Stimulated activated CD8-positive, alpha-beta memory T cell treated with anti-CD3 and anti-CD28 coated beads, Interleukin-2, amount 100 ng/mL, for 1 hour (primary cell): ENCODE measurements around the gene MICAL1.
"Not testable (repeated sequence)": the region's sequence is repeated elsewhere in the genome, so short reads cannot be mapped to it uniquely, and the experiment has no call there.

Source experiments
- DNase-seq, 2 donors: peaks; one replicate each; pipeline ENCODE4 v3.0.0-alpha.2; 2020; ENCODE audit warnings: low read depth in 2 of 2

The MICAL1 gene

GRCh38 chr6:109475625-109476024, 20.1 kb upstream of the MICAL1 start:
- DNase-seq = no peak

- no peak for DNase-seq
Observed at GRCh38 chr6:109474995-109475394, 19.4 kb upstream of the MICAL1 start.

- DNase-seq = no peak
Observed at GRCh38 chr6:109473120-109473519, 17.5 kb upstream of the MICAL1 start.

- no peak for DNase-seq
Observed at GRCh38 chr6:109472132-109472995, 16.8 kb upstream of the MICAL1 start.

- no peak for DNase-seq
Observed at GRCh38 chr6:109471105-109471810, 15.7 kb upstream of the MICAL1 start.

GRCh38 chr6:109469591-109470189, 14.1 kb upstream of the MICAL1 start:
- no peak for DNase-seq

- DNase-seq = no peak
Observed at GRCh38 chr6:109467696-109468095, 12.1 kb upstream of the MICAL1 start.

GRCh38 chr6:109466212-109466923, 10.8 kb upstream of the MICAL1 start:
- DNase-seq = no peak

- DNase-seq = no peak
Observed at GRCh38 chr6:109465772-109466171, 10.2 kb upstream of the MICAL1 start.

GRCh38 chr6:109461733-109462526, 6.4 kb upstream of the MICAL1 start:
- no peak for DNase-seq

- not testable (repeated sequence) for DNase-seq
Observed at GRCh38 chr6:109461205-109461604, 5.6 kb upstream of the MICAL1 start.

GRCh38 chr6:109460161-109460829, 4.7 kb upstream of the MICAL1 start:
- no peak for DNase-seq

GRCh38 chr6:109458774-109459531, 3.4 kb upstream of the MICAL1 start:
- DNase-seq = no peak

GRCh38 chr6:109457562-109457996, 2.0 kb upstream of the MICAL1 start:
- no peak for DNase-seq

- no peak for DNase-seq
Observed at GRCh38 chr6:109456710-109457561, 1.4 kb upstream of the MICAL1 start.

GRCh38 chr6:109456111-109456583, 575 bp upstream of the MICAL1 start:
- no peak for DNase-seq

- DNase-seq = peak; percentile 38 to 50
Observed at GRCh38 chr6:109454496-109455436, 806 bp downstream of the MICAL1 start.
